NCI-H146 treated with DMSO at 0.1 percent for 48 hours (cell line): ENCODE data around the gene KRTAP12-1.
"Not testable (repeated sequence)": the region's sequence is repeated elsewhere in the genome, so short reads cannot be mapped to it uniquely, and the experiment has no call there.

Source experiments
- DNase-seq: peaks from one replicate; lab custom pipeline; 2025; ENCODE audit not compliant: unreplicated experiment; lab: John Stamatoyannopoulos, UW

The KRTAP12-1 gene

DNA sequence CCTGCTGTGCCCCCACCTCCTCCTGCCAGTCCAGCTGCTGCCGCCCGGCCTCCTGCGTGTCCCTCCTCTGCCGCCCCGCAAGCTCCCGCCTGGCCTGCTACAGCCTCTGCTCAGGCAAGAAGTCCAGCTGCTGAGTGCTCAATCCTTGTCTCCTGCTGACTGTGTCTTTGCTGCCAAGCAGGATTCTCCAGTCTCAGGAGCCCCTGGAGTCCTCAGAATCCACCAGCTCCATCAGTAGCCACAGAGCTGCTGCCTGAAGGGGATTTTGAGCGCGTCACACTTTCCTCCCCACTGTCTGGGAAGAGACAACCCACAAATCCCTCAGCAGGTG is 34.8 kb downstream of the KRTAP12-1 start:
- DNase-seq = no peak

DNA sequence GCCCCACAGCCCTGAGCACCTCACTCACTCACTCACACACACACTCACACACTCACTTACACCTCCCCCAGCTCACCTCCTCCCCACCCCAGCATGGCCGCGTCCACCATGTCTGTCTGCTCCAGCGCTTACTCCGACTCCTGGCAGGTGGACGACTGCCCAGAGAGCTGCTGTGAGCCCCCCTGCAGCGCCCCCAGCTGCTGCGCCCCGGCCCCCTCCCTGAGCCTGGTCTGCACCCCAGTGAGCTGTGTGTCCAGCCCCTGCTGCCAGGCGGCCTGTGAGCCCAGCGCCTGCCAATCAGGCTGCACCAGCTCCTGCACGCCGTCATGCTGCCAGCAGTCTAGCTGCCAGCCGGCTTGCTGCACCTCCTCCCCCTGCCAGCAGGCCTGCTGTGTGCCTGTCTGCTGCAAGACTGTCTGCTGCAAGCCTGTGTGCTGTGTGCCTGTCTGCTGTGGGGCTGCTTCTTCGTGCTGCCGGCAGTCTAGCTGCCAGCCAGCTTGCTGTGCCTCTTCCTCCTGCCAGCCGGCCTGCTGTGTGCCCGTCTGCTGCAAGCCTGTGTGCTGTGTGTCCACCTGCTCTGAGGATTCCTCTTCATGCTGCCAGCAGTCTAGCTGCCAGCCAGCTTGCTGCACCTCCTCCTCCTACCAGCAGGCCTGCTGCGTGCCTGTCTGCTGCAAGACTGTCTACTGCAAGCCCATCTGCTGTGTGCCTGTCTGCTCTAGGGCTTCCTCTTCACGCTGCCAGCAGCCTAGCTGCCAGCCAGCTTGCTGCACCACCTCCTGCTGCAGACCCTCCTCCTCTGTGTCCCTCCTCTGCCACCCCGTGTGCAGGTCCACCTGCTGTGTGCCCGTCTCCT is 35.4 kb downstream of the KRTAP12-1 start, which contains the start of gene KRTAP10-11:
TSS of gene KRTAP10-11 (plus strand) at position 49 of the 856 bp plus-strand sequence. CDS start at position 94, 45 bp downstream.
- peak; percentile 41 for DNase-seq

DNA sequence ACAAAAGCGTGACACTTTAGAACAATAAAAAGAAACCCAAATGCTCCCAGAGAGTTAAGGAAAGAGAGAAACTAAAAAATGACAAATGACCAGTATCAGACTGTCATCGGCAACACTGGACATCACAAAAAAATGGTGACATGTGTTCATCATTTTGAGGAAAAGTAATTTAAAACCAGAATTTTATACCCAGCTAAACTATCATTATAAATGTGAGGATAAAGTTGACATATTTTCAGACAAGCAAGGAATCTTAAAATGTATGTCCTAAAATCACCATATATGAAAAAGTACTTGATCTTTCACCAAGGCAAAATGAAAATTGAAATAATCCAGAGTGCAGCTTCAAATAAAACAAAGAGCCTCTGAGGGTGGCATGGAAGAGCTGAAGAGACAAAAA is 37.1 kb downstream of the KRTAP12-1 start:
- DNase-seq = no peak

DNA sequence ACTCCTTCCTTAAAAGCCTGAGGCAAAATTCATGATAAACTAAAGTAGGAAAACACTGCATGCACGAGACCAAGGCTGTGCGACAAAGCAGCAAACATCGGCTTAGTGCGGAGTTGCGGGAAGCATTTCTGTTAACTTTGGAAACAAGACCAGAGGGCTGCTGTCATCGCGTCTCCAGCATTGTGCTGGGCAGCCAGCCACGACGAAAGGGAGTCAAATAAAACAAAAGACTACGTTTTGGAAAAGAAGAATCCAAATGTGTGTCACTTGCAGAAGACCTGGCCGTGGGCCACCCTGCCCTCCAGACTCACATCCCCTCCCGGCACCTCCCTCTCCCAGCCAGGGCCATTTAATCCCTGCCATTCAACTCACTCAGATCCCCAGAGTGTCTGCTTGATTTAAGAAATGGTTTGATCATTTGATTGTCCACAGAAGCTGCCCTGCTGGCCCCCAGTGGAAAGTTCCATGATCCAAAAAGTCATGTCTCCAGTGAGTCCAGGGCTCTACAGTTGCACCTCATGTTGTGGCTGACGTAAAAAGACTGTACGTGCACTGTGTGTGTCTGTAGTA is 38.1 kb downstream of the KRTAP12-1 start:
- DNase-seq = no peak

DNA sequence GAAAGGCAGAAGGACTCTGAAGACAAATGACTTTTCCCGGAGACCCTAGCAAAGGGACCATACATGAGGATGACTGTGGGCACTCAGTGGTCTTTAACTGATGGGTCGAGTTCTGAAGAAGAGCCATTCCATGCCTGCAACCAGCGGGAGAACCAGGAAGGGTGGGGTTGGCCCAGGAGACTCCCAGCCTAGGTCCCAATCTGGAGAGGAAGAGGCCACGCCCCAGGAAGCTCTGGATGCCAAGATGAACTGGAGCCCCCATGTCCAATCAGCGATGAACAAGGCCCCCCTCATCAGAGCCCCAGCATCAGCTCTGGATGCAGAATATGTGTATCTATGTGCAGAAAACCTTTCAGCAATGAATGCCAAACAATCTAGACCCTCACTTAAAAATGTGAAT is 41.2 kb downstream of the KRTAP12-1 start:
- DNase-seq = no peak

DNA sequence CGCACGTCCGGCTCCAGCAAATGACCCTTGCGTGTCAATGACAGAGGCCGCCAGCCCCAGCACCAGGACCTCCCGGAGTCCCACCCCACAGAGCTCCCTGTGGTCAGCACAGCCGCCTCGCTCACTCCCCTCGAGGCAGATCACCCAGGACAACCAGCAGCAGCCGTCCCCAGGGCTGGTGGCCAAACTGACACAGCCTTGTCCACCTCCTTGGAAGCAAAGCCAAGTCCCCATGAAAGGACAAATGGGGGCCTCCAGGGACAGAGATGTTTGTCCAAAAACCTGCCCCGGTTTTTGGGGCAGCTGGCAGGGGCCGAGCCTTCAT is 42.7 kb downstream of the KRTAP12-1 start:
- DNase-seq = no peak

DNA sequence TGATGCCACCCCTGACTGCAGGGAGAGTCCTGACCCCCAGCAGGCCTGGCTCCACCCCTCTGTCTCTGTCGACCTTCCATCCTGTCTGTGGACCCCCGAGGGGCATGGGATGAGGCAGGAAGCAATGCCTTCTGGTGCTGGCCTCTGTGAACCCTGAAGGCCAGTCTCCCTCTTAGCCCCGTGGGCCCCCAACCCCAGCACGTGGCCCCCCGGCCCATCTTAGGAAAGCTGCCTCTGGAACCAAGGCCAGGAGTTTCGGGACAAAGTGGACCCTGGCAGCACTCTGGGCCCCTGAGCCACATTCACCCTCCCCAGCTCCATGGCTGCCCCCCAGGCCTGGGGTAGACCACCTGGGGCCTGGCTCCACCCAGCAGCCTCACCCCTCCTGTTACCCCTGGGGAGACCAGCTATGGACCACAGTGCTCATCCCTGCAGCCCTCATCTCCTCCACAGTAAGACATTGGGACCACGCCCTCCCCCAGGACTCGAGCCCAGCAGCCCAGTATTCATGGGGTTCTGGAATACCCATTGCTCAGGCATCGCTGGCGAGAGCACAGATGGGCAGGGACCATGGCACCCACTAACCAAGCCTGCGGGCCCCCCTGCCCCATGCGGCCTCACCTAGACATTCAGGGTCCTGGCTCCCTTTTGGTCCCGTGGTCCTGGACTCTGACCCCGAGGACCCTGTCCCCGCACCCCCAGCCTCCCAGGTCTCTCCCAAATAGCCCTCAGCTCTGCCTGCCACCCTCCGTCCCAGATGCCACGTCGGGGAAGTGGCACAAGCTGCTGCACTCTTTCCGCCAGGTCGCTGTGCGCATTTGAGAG is 43.2 kb downstream of the KRTAP12-1 start:
- DNase-seq = not testable (repeated sequence)

DNA sequence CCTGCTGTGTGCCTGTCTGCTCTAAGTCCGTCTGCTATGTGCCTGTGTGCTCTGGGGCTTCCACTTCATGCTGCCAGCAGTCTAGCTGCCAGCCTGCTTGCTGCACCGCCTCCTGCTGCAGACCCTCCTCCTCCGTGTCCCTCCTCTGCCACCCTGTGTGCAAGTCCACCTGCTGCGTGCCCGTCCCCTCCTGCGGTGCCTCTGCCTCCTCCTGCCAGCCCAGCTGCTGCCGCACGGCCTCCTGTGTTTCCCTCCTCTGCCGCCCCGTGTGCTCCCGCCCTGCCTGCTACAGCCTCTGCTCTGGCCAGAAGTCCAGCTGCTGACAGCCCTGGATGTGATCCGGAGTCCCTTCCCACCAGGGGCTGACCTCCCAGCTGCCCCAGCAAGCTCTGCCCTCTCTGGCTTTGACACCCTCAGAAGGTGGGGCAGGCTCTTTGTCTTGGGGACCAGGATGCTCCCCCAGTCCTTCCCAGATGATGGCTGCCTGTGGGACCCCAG is 44.1 kb downstream of the KRTAP12-1 start:
- not testable (repeated sequence) for DNase-seq

DNA sequence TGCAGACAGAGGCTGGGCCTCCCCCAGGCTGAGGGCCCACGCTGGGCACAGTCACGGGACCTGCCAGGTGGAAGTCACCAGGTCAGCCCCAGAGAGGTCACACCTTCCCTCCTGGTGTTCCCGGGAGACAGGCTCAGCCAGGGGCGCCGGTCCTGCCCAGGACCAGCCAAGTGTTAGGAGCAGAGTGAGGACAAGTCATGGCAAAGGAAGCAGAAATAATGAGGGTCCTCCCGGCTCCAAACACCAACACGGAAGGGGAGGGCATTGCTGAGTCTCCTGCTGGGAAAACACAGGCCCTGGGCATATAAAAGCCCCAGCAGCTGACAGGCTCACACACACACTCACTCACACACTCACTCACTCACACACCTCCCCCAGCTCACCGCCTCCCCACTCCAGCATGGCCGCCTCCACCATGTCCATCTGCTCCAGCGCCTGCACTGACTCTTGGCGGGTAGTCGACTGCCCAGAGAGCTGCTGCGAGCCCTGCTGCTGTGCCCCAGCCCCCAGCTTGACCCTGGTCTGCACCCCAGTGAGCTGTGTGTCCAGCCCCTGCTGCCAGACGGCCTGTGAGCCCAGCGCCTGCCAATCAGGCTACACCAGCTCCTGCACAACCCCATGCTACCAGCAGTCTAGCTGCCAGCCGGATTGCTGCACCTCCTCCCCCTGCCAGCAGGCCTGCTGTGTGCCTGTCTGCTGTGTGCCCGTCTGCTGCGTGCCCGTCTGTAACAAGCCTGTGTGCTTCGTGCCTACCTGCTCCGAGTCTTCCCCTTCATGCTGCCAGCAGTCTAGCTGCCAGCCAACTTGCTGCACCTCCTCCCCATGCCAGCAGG is 44.7 kb downstream of the KRTAP12-1 start, which contains the start of gene KRTAP10-10:
TSS of gene KRTAP10-10 (plus strand) at position 339 of the 833 bp plus-strand sequence. CDS start at position 401, 62 bp downstream.
- peak; percentile 18 for DNase-seq

DNA sequence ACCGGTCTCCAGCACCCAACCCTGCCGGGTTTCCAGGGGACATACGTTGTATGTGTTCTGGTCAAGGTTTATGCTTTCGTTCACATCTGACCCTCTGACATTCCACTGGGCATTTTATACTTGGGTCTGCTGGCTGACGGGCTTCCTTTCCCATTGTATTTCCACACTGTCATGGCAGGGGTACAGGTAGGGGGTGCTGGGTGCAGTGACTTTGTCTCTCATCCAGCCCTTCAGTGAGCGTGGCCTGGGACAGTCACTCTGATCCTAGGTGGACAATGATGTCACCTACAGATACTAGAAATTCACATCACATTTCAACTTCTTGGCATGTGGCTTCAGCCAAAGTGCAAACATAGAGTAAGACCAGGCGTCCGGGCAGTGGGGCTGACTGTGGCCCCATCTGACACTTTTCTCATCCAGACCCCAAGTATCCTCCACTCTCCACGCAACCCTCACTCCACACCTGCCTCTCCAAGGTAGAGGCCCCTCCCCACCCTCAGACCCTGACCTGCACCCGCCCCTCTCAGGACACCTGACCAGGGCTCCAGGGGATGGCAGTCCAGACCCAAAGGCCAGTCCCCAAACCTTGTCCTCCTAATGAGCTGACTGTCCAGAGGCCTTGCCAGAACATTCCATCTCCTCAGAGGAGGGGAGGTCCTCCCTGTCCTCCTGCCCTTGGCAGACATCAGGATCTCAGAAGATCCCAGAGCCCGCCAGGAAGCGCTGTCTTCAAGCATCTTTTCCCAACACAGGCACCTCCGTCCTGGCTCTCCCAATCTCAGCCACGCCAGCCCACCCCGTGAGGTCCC is 45.5 kb downstream of the KRTAP12-1 start:
- no peak for DNase-seq

DNA sequence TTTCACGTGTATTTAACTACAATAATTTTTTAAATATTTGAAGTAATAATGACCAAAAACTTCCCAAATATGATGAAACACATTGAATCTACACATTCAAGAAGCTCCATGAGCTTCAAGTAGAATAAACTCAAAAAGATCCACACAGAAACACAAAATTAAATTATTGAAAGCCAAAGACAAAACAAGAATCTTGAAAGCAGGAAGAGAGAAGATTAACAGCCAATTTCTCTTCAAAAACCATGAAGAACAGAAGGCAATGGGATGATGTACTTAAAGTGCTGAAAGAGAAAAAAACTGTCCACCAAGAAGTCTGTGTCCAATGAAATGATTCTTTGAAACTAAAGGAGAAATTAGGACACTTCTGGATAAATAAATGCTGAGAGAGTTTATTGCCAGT is 49.9 kb downstream of the KRTAP12-1 start:
- no peak for DNase-seq
